Coronary artery (tissue), 2 donors: ENCODE measurements around the gene TMEM59L.

Experiments used
- DNase-seq: peaks from one replicate; pipeline ENCODE4 v3.0.0-alpha.2; 2017; ENCODE audit warnings: low spot score
- H3K27ac ChIP-seq, 2 donors: fragments of 200-600 bp; sonication (generic); one replicate each; pipeline ENCODE4 v1.5.1; 2016 to 2019
- H3K4me3 ChIP-seq: fragments of 200-600 bp; sonication (generic); 2 replicates; pipeline ENCODE4 v1.5.1; 2016; ENCODE audit warnings: mild to moderate bottlenecking, moderate library complexity
- TF ChIP-seq, protein P1 (sequence below): fragments of 200-600 bp; sonication (generic); IDR thresholded peaks from one replicate; pipeline ENCODE4 v1.5.1; 2019; ENCODE audit warnings: antibody characterized with exemption

TMEM59L gene

DNA sequence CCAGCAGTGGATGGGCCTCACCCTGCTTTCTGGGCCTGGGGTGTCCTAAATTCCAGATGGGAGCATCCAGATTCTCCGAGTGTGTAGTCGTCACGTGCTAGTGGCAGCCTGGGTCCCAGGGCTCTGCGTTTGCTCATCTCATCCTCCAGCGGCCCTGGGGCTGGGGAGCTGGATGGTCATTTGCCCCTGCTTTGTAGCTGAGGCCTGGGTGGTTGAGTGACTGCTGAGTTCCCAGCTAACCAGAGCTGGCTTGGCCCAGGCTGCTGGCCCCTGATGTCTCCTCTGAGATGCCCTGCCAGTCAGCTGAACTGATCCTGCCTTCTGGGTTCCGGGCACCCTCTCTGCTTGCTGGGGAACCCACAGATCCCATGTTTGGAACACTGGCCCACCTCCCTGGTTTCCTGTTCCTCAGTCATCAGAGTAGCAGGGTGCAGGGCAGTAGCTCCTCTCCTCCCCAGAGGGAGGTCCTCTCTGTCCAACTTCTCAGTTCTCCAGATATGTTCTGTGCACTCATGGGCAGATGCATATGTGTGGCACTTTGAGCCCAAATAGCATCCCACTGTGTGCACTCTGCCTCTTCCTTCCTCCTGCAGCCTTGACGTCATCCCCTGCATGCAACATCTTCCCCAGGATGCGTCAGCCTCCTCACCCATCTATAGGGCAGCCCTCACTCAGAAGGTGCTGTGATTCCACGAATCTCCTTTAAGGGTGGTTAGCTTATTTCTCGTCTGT lies 48.4 kb downstream of the TMEM59L start:
- peak overlapping the region; percentile 55 for H3K4me3 ChIP-seq
- TF ChIP-seq, protein P1, sequence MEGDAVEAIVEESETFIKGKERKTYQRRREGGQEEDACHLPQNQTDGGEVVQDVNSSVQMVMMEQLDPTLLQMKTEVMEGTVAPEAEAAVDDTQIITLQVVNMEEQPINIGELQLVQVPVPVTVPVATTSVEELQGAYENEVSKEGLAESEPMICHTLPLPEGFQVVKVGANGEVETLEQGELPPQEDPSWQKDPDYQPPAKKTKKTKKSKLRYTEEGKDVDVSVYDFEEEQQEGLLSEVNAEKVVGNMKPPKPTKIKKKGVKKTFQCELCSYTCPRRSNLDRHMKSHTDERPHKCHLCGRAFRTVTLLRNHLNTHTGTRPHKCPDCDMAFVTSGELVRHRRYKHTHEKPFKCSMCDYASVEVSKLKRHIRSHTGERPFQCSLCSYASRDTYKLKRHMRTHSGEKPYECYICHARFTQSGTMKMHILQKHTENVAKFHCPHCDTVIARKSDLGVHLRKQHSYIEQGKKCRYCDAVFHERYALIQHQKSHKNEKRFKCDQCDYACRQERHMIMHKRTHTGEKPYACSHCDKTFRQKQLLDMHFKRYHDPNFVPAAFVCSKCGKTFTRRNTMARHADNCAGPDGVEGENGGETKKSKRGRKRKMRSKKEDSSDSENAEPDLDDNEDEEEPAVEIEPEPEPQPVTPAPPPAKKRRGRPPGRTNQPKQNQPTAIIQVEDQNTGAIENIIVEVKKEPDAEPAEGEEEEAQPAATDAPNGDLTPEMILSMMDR = no peak
- no peak for DNase-seq

DNA sequence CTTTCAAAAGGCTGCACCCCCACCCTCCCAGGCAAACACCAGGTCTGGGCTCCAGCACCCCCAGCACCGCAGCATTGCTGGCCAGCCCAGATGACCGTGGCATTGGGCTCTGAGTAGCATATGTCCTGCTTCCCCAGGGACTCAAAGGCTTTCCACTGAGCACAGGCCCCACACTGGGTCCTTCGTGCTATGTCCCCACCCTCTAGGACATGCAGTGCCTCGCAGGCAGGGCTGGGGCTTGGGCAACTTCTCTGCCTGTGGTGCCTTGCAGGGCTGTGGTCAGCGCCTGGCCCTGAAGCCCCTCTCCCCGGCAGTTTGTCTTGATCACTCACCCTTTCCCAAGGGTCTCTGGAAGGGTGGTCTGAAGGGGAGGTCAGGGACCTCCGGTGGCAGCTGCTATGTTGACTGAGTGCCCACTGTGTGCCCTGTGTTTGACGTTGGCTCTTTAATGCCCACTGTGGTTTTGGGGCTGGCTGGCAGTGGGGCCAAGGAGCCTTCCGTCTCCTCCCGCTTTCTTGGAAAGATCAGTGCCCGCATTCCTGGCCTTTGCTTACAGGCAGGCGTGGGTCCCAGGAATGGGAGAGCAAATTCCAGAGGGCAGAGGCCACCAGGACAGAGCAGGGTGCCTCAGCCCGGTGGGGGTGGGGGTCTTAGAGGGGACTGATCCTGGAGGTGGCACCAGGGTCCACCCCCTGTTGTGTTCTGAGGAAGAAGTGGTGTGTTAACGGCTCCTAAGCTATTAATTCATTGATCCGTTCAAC lies 50.5 kb downstream of the TMEM59L start:
- Histone ChIP-seq H3K4me3 (peak overlapping the region; percentile 22), H3K27ac (peak overlapping the region; percentile 98)
- TF ChIP-seq, protein P1 = no peak
- DNase-seq = peak; percentile 93

More for the DNA sequence above, 48.4 kb downstream of the TMEM59L start:
- peak overlapping the region; percentile 98 for H3K27ac ChIP-seq

DNA sequence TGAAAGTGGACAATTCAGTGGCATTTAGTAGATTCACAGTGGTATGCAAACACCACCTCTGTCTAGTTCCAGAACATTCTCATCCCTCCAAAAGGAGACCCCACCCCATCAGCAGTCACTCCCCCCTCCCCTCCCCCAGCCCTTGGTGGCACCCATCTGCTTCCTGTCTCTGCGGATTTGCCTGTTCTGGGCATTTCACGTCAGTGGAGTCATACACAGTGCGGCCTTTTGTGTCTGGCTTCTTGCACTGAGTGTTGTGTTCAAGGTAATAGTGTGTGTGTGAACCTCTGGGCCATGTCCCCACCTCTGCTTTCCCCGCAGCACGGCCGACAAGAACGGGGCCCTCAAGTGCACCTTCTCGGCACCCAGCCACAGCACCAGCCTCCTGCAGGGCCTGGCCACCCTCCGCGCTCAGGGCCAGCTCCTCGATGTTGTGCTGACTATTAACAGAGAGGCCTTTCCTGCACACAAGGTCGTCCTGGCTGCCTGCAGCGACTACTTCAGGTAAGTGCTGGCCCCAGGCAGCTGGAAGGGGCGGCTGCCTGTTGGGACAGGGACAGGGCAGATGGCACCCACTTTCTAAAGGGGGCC lies 51.4 kb downstream of the TMEM59L start:
- DNase-seq = no peak
- no peak overlapping the region for H3K4me3 ChIP-seq
- TF ChIP-seq, protein P1 = no peak
- peak overlapping the region; percentile 98 for H3K27ac ChIP-seq

DNA sequence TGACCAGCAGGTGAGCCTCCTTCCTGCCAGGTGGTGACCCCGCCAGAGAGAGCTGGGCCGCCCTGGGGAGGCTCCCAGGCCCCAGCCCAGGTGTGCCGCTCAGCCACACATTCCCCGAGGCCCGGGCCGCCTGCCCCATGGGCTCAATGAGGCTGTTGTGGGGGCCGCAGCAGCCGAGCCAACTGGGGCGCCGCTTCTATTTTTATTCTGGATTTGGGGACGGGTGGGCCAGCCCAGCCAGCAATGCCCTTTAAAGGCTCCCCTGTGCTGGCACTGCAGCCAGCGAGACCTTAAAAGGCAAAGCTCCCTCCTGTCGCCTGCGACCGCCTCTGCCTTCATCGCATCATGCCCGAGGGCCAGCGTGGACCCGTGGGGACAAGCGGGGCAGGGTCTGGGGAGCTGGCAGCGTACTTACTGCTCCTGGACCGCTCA lies 53.1 kb downstream of the TMEM59L start:
- DNase-seq = peak; percentile 89
- TF ChIP-seq, protein P1 = no peak
- peak overlapping the region; percentile 98 for H3K27ac ChIP-seq
- peak overlapping the region; percentile 34 for H3K4me3 ChIP-seq

DNA sequence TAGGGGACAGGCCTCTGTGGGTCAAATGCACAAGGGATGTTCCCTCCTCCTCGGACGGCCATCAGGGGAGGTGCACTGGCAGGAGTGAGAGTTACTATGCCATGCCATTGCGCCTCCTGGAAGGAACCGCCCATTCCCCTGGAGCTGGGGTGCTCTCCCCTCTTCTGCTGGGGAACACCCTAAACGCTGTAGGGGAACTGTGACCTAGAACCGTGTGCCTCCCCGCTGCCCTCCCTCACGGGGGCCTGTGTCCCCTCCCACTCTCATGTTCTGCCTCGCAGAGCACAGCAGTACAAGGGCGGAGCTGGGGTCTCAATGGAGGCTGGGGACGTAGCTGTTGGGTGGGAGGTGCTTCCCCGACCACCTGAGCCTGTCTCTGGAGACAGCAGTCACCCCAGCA lies 53.6 kb downstream of the TMEM59L start:
- DNase-seq = no peak
- peak overlapping the region; percentile 3 for H3K4me3 ChIP-seq
- TF ChIP-seq, protein P1 = no peak
- peak overlapping the region; percentile 98 for H3K27ac ChIP-seq

DNA sequence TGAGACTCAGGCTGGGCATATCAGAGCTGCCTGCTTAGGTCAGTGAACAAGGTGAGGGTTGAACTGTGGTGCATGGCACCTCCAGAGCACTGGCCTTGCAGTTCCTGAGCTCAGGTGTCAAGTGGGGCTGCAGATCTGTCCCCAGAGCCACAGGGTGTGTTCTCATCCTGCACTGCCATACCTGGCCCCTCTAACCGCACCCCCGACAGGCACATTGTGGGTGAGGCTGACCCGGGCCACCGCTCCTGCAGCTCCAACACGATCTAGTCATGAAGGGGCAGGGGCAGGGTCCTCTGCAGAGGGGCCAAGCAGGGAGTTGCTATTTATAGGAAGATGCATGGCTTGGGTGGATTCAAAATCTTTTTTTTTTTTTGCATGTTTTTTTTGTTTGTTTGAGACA lies 54.1 kb downstream of the TMEM59L start:
- Histone ChIP-seq H3K27ac (peak overlapping the region; percentile 98), H3K4me3 (no peak overlapping the region)
- TF ChIP-seq, protein P1 = no peak
- no peak for DNase-seq
